Osteocyte (in vitro differentiated cells): ENCODE data around the gene IPO11. TPM values are rescaled to one million over a fixed set of nuclear protein-coding genes. Genes with fewer than 3 reads are reported as not detected.
"Not testable (repeated sequence)": the region's sequence is repeated elsewhere in the genome, so short reads cannot be mapped to it uniquely, and the experiment has no call there.

Source experiments
- DNase-seq: peaks from one replicate; pipeline ENCODE4 v3.0.0; 2021; ENCODE audit warnings: mixed read lengths; ENCODE audit not compliant: unreplicated experiment; ENCODE audit errors: extremely low spot score
- H3K27ac Mint-ChIP-seq: one replicate; pipeline ENCODE4 v1.8.0; 2021; ENCODE audit warnings: mild to moderate bottlenecking, mixed read lengths; ENCODE audit not compliant: unreplicated experiment
- H3K27me3 Mint-ChIP-seq: one replicate; pipeline ENCODE4 v1.8.0; 2021; ENCODE audit warnings: mixed read lengths; ENCODE audit not compliant: unreplicated experiment
- H3K36me3 Mint-ChIP-seq: one replicate; pipeline ENCODE4 v1.8.0; 2021; ENCODE audit warnings: mixed read lengths; ENCODE audit not compliant: unreplicated experiment
- H3K4me1 Mint-ChIP-seq: one replicate; pipeline ENCODE4 v1.8.0; 2021; ENCODE audit warnings: mixed read lengths; ENCODE audit not compliant: unreplicated experiment
- H3K4me3 Mint-ChIP-seq: one replicate; pipeline ENCODE4 v1.8.0; 2021; ENCODE audit warnings: mild to moderate bottlenecking, moderate library complexity, mixed read lengths; ENCODE audit not compliant: unreplicated experiment
- H3K9me3 Mint-ChIP-seq: one replicate; pipeline ENCODE4 v1.8.0; 2021; ENCODE audit warnings: mixed read lengths; ENCODE audit not compliant: unreplicated experiment
- CTCF ChIP-seq: fragments of 200-600 bp; sonication (generic); IDR thresholded peaks from 2 replicates; pipeline ENCODE4 v1.5.0; 2021; ENCODE audit warnings: antibody characterized with exemption, mild to moderate bottlenecking, moderate library complexity
- total RNA-seq: library from RNA; stranded (reverse); gene quantifications from 2 replicates; pipeline ENCODE4 v1.2.1, GENCODE V29; 2021

The IPO11 gene
- total RNA-seq, 1 donor from 2014 or later: 30.6 TPM

GRCh38 chr5:62661126-62661525 lies 248.6 kb downstream of the IPO11 start:
- Mint-ChIP-seq H3K36me3 (no peaks in the 10 kb centered on the region), H3K4me3 (no peak overlapping the region), H3K9me3 (peaks cover 20% of the 10 kb centered on the region), H3K27me3 (no peaks in the 10 kb centered on the region), H3K4me1 (no peaks in the 10 kb centered on the region), H3K27ac (no peak overlapping the region)
- DNase-seq: no peak
- no peak for TF ChIP-seq CTCF

GRCh38 chr5:62662521-62662920 lies 250.0 kb downstream of the IPO11 start:
- Mint-ChIP-seq H3K36me3 (no peaks in the 10 kb centered on the region), H3K27ac (no peak overlapping the region), H3K27me3 (no peaks in the 10 kb centered on the region), H3K9me3 (peaks cover 16% of the 10 kb centered on the region), H3K4me3 (no peak overlapping the region), H3K4me1 (no peaks in the 10 kb centered on the region)
- no peak for DNase-seq
- no peak for TF ChIP-seq CTCF

- Mint-ChIP-seq H3K4me3 (no peak overlapping the region), H3K27ac (no peak overlapping the region), H3K27me3 (no peaks in the 10 kb centered on the region), H3K9me3 (peaks cover 10% of the 10 kb centered on the region), H3K36me3 (no peaks in the 10 kb centered on the region), H3K4me1 (no peaks in the 10 kb centered on the region)
- no peak for DNase-seq
- TF ChIP-seq CTCF: no peak
Observed at GRCh38 chr5:62671479-62671878, 258.9 kb downstream of the IPO11 start.

- DNase-seq, H3K27me3 Mint-ChIP-seq, H3K4me1 Mint-ChIP-seq, H3K36me3 Mint-ChIP-seq, H3K4me3 Mint-ChIP-seq, H3K27ac Mint-ChIP-seq: not testable (repeated sequence)
- peaks cover 28% of the 10 kb centered on the region for H3K9me3 Mint-ChIP-seq
Observed at GRCh38 chr5:62676596-62676995, 264.0 kb downstream of the IPO11 start.

Other genes with a start within 250 kb of the IPO11 start
- 38.7 and 40.4 TPM in 2 replicates for gene KIF2A, start 106.6 kb upstream of the IPO11 start, total RNA-seq
- 19.5 and 20.3 TPM in 2 replicates for gene DIMT1, start 8.9 kb upstream of the IPO11 start, total RNA-seq
- gene LRRC70, start 166.1 kb downstream of the IPO11 start, total RNA-seq: 0.73 and 1.6 TPM in 2 replicates